GM23338 (cell line): ENCODE data around the gene MAST2. TPM values are rescaled to one million over a fixed set of nuclear protein-coding genes. Genes with fewer than 3 reads are reported as not detected.

Experiments used
- ATAC-seq: fragments of 200-7000 bp; cut with Tn5 transposase; 3 replicates; pipeline ENCODE4 v1.9.1; 2020
- DNase-seq: peaks from one replicate; pipeline ENCODE4 v3.0.0-alpha.2; 2015; ENCODE audit warnings: low spot score
- H2AFZ ChIP-seq: fragments of 200-600 bp; sonication (generic); 2 replicates; pipeline ENCODE4 v1.8.0; 2016; ENCODE audit warnings: antibody characterized with exemption, mild to moderate bottlenecking, moderate library complexity
- H3F3A ChIP-seq: fragments of 200-600 bp; sonication (generic); replicated peaks from 2 replicates; pipeline ENCODE4 v1.8.0; 2017; ENCODE audit warnings: antibody characterized with exemption, mixed run types, low read depth
- H3K27ac ChIP-seq: fragments of 200-600 bp; sonication (generic); 2 replicates; pipeline ENCODE4 v1.6.1; 2016; ENCODE audit warnings: low read depth
- H3K27me3 ChIP-seq: fragments of 200-600 bp; sonication (generic); 2 replicates; pipeline ENCODE4 v1.8.0; 2016; ENCODE audit warnings: mild to moderate bottlenecking, mixed run types, moderate library complexity; ENCODE audit not compliant: insufficient read depth
- H3K36me3 ChIP-seq: fragments of 200-600 bp; sonication (generic); 2 replicates; pipeline ENCODE4 v1.8.0; 2016; ENCODE audit warnings: mild to moderate bottlenecking; ENCODE audit not compliant: insufficient read depth
- H3K4me1 ChIP-seq: fragments of 200-600 bp; sonication (generic); 2 replicates; pipeline ENCODE4 v1.8.0; 2016; ENCODE audit warnings: mild to moderate bottlenecking, moderate library complexity; ENCODE audit not compliant: insufficient read depth
- H3K4me2 ChIP-seq: fragments of 200-600 bp; sonication (generic); 2 replicates; pipeline ENCODE4 v1.7.1; 2017; ENCODE audit warnings: mixed run types
- H3K4me3 ChIP-seq: fragments of 200-600 bp; sonication (generic); 2 replicates; pipeline ENCODE4 v1.6.1; 2016; ENCODE audit warnings: mixed run types
- H3K79me2 ChIP-seq: fragments of 200-600 bp; sonication (generic); replicated peaks from 2 replicates; pipeline ENCODE4 v1.8.0; 2017; ENCODE audit warnings: mild to moderate bottlenecking; ENCODE audit not compliant: insufficient read depth
- H3K9me2 ChIP-seq: fragments of 200-600 bp; sonication (generic); 2 replicates; pipeline ENCODE4 v1.8.0; 2017; ENCODE audit not compliant: insufficient read depth
- H4K20me1 ChIP-seq: fragments of 200-600 bp; sonication (generic); replicated peaks from 2 replicates; pipeline ENCODE4 v1.8.0; 2017; ENCODE audit warnings: mild to moderate bottlenecking; ENCODE audit not compliant: insufficient read depth
- H3K27ac Mint-ChIP-seq: 2 replicates; pipeline ENCODE4 v1.8.0; 2020; ENCODE audit warnings: inconsistent platforms, mild to moderate bottlenecking, moderate library complexity, mixed read lengths
- H3K27me3 Mint-ChIP-seq: 3 replicates; pipeline ENCODE4 v1.8.0; 2022; ENCODE audit warnings: low read depth, mild to moderate bottlenecking, moderate library complexity, mixed read lengths, inconsistent platforms; ENCODE audit not compliant: insufficient read depth, poor library complexity
- H3K36me3 Mint-ChIP-seq: 3 replicates; pipeline ENCODE4 v1.8.0; 2021; ENCODE audit warnings: low read depth, mild to moderate bottlenecking, inconsistent platforms, moderate library complexity, mixed read lengths
- H3K4me1 Mint-ChIP-seq: 3 replicates; pipeline ENCODE4 v1.8.0; 2020; ENCODE audit warnings: mild to moderate bottlenecking, inconsistent platforms, mixed read lengths
- H3K4me3 Mint-ChIP-seq: 3 replicates; pipeline ENCODE4 v1.8.0; 2021; ENCODE audit warnings: moderate library complexity, mild to moderate bottlenecking, inconsistent platforms, mixed read lengths
- H3K9me3 Mint-ChIP-seq: 3 replicates; pipeline ENCODE4 v1.8.0; 2020; ENCODE audit warnings: moderate library complexity, mild to moderate bottlenecking, inconsistent platforms, mixed read lengths
- CREB1 ChIP-seq: fragments of 250-450 bp; sonication (Bioruptor Pico); IDR thresholded peaks from 2 replicates; pipeline ENCODE4 v1.5.0; 2020; ENCODE audit warnings: low read depth, mild to moderate bottlenecking, moderate library complexity
- CTCF ChIP-seq, 2 experiments: fragments of 200-600 bp in 1 of 2; sonication (generic) in 1 of 2; conservative IDR thresholded peaks; 2 replicates each; pipeline versions ENCODE4 v1.5.1 to v1.6.1; 2016 to 2017; ENCODE audit warnings: antibody characterized with exemption in 2 of 2, low read depth in 2 of 2, mild to moderate bottlenecking in 2 of 2, moderate library complexity in 1 of 2
- ETS1 ChIP-seq: IDR thresholded peaks from 2 replicates; pipeline ENCODE4 v1.6.1; 2016; ENCODE audit warnings: antibody characterized with exemption
- EZH2 ChIP-seq: fragments of 200-600 bp; sonication (generic); IDR thresholded peaks from one replicate; pipeline ENCODE4 v1.8.0; 2017; ENCODE audit warnings: antibody characterized with exemption, mild to moderate bottlenecking, low read depth; ENCODE audit not compliant: unreplicated experiment
- EZH2phosphoT487 ChIP-seq: fragments of 200-600 bp; sonication (generic); IDR thresholded peaks from one replicate; pipeline ENCODE4 v1.8.1; 2018; ENCODE audit warnings: antibody characterized with exemption; ENCODE audit not compliant: unreplicated experiment
- JUNB ChIP-seq: IDR thresholded peaks from one replicate; pipeline ENCODE4 v1.6.1; 2016; ENCODE audit warnings: antibody characterized with exemption; ENCODE audit not compliant: unreplicated experiment
- NANOG ChIP-seq: IDR thresholded peaks from 2 replicates; pipeline ENCODE4 v1.6.1; 2016; ENCODE audit warnings: antibody characterized with exemption, borderline replicate concordance
- POLR2AphosphoS5 ChIP-seq: IDR thresholded peaks from 2 replicates; pipeline ENCODE4 v1.6.1; 2016; ENCODE audit warnings: antibody characterized with exemption, low read depth
- REST ChIP-seq: IDR thresholded peaks from one replicate; pipeline ENCODE4 v1.6.1; 2018; ENCODE audit warnings: antibody characterized with exemption; ENCODE audit not compliant: unreplicated experiment
- STAT1 ChIP-seq: IDR thresholded peaks from one replicate; pipeline ENCODE4 v1.6.1; 2016; ENCODE audit warnings: antibody characterized with exemption; ENCODE audit not compliant: unreplicated experiment
- ZNF114 ChIP-seq: fragments of 250-450 bp; sonication (Bioruptor Pico); IDR thresholded peaks from 2 replicates; pipeline ENCODE4 v1.5.0; 2020; ENCODE audit warnings: mild to moderate bottlenecking, moderate library complexity
- ZNF331 ChIP-seq: fragments of 250-450 bp; sonication (Bioruptor Pico); IDR thresholded peaks from 2 replicates; pipeline ENCODE4 v1.5.0; 2020; ENCODE audit warnings: low read depth, mild to moderate bottlenecking, moderate library complexity
- ZNF462 ChIP-seq: fragments of 250-450 bp; sonication (Bioruptor Pico); IDR thresholded peaks from 2 replicates; pipeline ENCODE4 v1.5.0; 2020; ENCODE audit warnings: mild to moderate bottlenecking, moderate library complexity
- polyA plus RNA-seq: library from polyadenylated mRNA; unstranded; fragments of >200 nt; fragmentation: Nextera tagmentation; extraction: Ambion mirVana; gene quantifications from 2 replicates; pipeline ENCODE4 v1.2.1, GENCODE V29; 2016
- total RNA-seq: library from RNA; depleted of rRNA; stranded (reverse); fragments of >200 nt; shearing (Covaris generic); gene quantifications from 2 replicates; pipeline ENCODE4 v1.2.3, GENCODE V29; 2014

MAST2 gene
- total and polyA plus RNA-seq, 2 experiments from 2014 or later = 11.5 to 57.7 TPM

DNA sequence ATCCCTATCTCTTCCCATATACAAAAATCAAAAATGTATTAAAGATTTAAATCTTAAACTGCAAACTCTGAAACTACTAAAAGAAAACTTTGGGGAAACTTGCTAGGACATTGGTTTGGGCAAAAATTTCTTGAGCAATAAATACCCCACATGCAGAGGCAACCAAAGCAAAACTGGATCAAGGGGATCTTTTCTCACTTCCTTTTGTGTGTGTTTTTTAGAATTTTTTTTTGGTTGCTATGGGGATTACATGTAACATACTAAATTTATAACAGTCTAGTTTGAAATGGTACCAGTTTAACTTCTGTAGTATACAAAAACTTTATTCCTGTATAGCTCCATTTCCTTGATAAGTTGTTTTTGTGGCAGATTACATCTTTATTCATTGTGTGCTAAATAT is 16.8 kb downstream of the MAST2 start:
- no peak for TF ChIP-seq POLR2AphosphoS5
- TF ChIP-seq ZNF114 (CRISPR knock-in tag) = no peak
- no peak for TF ChIP-seq ETS1
- TF ChIP-seq JUNB = no peak
- no peak for TF ChIP-seq ZNF462
- no peak for TF ChIP-seq EZH2phosphoT487
- no peak for TF ChIP-seq NANOG
- no peak for TF ChIP-seq CREB1 (CRISPR knock-in tag)
- no peak for TF ChIP-seq EZH2
- no peak for TF ChIP-seq ZNF331 (CRISPR knock-in tag)
- no peak for TF ChIP-seq STAT1
- TF ChIP-seq REST = no peak
- no peak for TF ChIP-seq CTCF (conservative IDR thresholded peaks at IDR 0.05; ENCODE audit: low read depth in 2 of 2)
- Histone ChIP-seq H3K4me1 (no peaks in the 10 kb centered on the region), H3K4me2 (no peak overlapping the region), H3K79me2 (peaks cover 89% of the 10 kb centered on the region), H3K9me2 (no peaks in the 10 kb centered on the region), H3K27ac (no peak overlapping the region), H3K4me3 (no peak overlapping the region), H3F3A (no peaks in the 10 kb centered on the region), H3K27me3 (no peaks in the 10 kb centered on the region), H4K20me1 (peaks cover 14% of the 10 kb centered on the region; the same call in 1 of the 2 replicates), H3K36me3 (no peaks in the 10 kb centered on the region), H2AFZ (no peak overlapping the region)
- H3K4me1 Mint-ChIP-seq = no peaks in the 10 kb centered on the region; the same call in 2 of the 3 replicates
- H3K27ac Mint-ChIP-seq = no peak overlapping the region
- DNase-seq (no peak), ATAC-seq (no peak)
- H3K36me3 Mint-ChIP-seq = peaks cover 14% of the 10 kb centered on the region; the same call in 2 of the 3 replicates
- no peaks in the 10 kb centered on the region for H3K27me3 Mint-ChIP-seq
- no peaks in the 10 kb centered on the region for H3K9me3 Mint-ChIP-seq
- H3K4me3 Mint-ChIP-seq = no peak overlapping the region
